Activated B cell treated with CpG ODN at 0.5 μM for 24 hours (primary cell): ENCODE measurements around the gene RBL1. TPM values are rescaled to one million over a fixed set of nuclear protein-coding genes. Genes with fewer than 3 reads are reported as not detected.
"Not testable (repeated sequence)": the region's sequence is repeated elsewhere in the genome, so short reads cannot be mapped to it uniquely, and the experiment has no call there.

ENCODE experiments used
- ATAC-seq: fragments of 200-7000 bp; cut with Tn5 transposase; one replicate; pipeline ENCODE4 v1.10.0; 2021; ENCODE audit warnings: low read depth, mild to moderate bottlenecking, moderate library complexity
- CTCF ChIA-PET: fragments of 350-600 bp; sonication (Branson Sonifier 250); formaldehyde crosslinking; loops from one replicate; lab custom pipeline; 2021; ENCODE audit warnings: antibody characterized with exemption; lab: Charles Lee
- POLR2A ChIA-PET: fragments of 350-600 bp; sonication (Branson Sonifier 250); formaldehyde crosslinking; loops from one replicate; lab custom pipeline; 2021; ENCODE audit warnings: antibody characterized with exemption; lab: Charles Lee
- DNase-seq: peaks from one replicate; pipeline ENCODE4 v3.0.0; 2022
- H3K27ac Mint-ChIP-seq: one replicate; pipeline ENCODE4 v1.8.0; 2020; ENCODE audit warnings: mixed read lengths
- H3K27me3 Mint-ChIP-seq: one replicate; pipeline ENCODE4 v1.8.0; 2021; ENCODE audit warnings: mixed read lengths
- H3K36me3 Mint-ChIP-seq: one replicate; pipeline ENCODE4 v1.8.0; 2021; ENCODE audit warnings: low read depth, mixed read lengths
- H3K4me1 Mint-ChIP-seq: one replicate; pipeline ENCODE4 v1.8.0; 2021; ENCODE audit warnings: mixed read lengths
- H3K4me3 Mint-ChIP-seq: one replicate; pipeline ENCODE4 v1.8.0; 2020; ENCODE audit warnings: mild to moderate bottlenecking, mixed read lengths
- H3K9me3 Mint-ChIP-seq: one replicate; pipeline ENCODE4 v1.8.0; 2020; ENCODE audit warnings: mixed read lengths
- CTCF ChIP-seq: fragments of 200-600 bp; IDR thresholded peaks from one replicate; pipeline ENCODE4 v1.8.0; 2022; ENCODE audit warnings: antibody characterized with exemption, mild to moderate bottlenecking
- intact Hi-C: fragments of 100-400 bp; cut with micrococcal nuclease; formaldehyde crosslinking; loops from one replicate; pipeline ENCODE4 v1.15.1; 2024
- total RNA-seq: library from RNA; stranded (reverse); gene quantifications from 2 replicates; pipeline ENCODE4 v1.2.3, GENCODE V29; 2022

Gene RBL1
- total RNA-seq, 1 donor from 2014 or later, result 20.4 TPM

GRCh38 chr20:37055276-37055675 lies 40.5 kb downstream of the RBL1 start:
- Mint-ChIP-seq H3K4me3 (no peak overlapping the region), H3K4me1 (no peaks in the 10 kb centered on the region), H3K27me3 (no peaks in the 10 kb centered on the region), H3K9me3 (no peaks in the 10 kb centered on the region), H3K27ac (no peak overlapping the region), H3K36me3 (peaks cover 77% of the 10 kb centered on the region)
- ChIA-PET CTCF (no interaction called here), POLR2A (interaction anchor here (0.6 kb wide), 1 partner anchor 409 kb away, joined by 7 read pairs; no protein-coding TSS in a partner anchor)
- ATAC-seq, result no peak
- TF ChIP-seq CTCF, result no peak
- intact Hi-C loops, result no loop called here
- no peak for DNase-seq

GRCh38 chr20:37053230-37053950 lies 42.4 kb downstream of the RBL1 start:
- ChIA-PET CTCF (no interaction called here), POLR2A (interaction anchor here (1.4 kb wide), 1 partner anchor 10 kb away, joined by 6 read pairs; no protein-coding TSS in a partner anchor)
- Mint-ChIP-seq H3K4me1 (no peaks in the 10 kb centered on the region), H3K9me3 (no peaks in the 10 kb centered on the region), H3K27me3 (no peaks in the 10 kb centered on the region), H3K4me3 (no peak overlapping the region), H3K36me3 (peaks cover 74% of the 10 kb centered on the region), H3K27ac (no peak overlapping the region)
- ATAC-seq, result no peak
- no peak for DNase-seq
- intact Hi-C loops, result no loop called here
- TF ChIP-seq CTCF, result no peak

GRCh38 chr20:37042986-37043972 lies 52.5 kb downstream of the RBL1 start:
- ATAC-seq, result peak; percentile 61
- ChIA-PET CTCF (interaction anchor here (1.3 kb wide), 1 partner anchor 38 kb away, joined by 5 read pairs; no protein-coding TSS in a partner anchor), POLR2A (interaction anchor here (0.6 to 2.6 kb wide), 17 partner anchors 9 to 1090 kb away, joined by 3 to 43 read pairs (median 5); partner anchors contain the start of genes MROH8, RBL1, RPN2 and SCAND1)
- Mint-ChIP-seq H3K4me3 (peak overlapping the region; percentile 80), H3K27me3 (no peaks in the 10 kb centered on the region), H3K27ac (peak overlapping the region; percentile 97), H3K36me3 (peaks cover 59% of the 10 kb centered on the region), H3K4me1 (peaks cover 30% of the 10 kb centered on the region), H3K9me3 (no peaks in the 10 kb centered on the region)
- intact Hi-C loops, result loop anchor here (1.0 to 5.0 kb wide), 2 partner anchors 34 to 38 kb away; no protein-coding TSS in a partner anchor
- TF ChIP-seq CTCF, result no peak
- DNase-seq, result peak; percentile 15

GRCh38 chr20:37039366-37039765 lies 56.4 kb downstream of the RBL1 start:
- H3K9me3 Mint-ChIP-seq, H3K27me3 Mint-ChIP-seq, DNase-seq, H3K4me3 Mint-ChIP-seq, H3K27ac Mint-ChIP-seq, intact Hi-C loops, ATAC-seq, CTCF ChIA-PET: not testable (repeated sequence)
- POLR2A ChIA-PET, result interaction anchor here (0.6 kb wide), 1 partner anchor 13 kb away, joined by 4 read pairs; no protein-coding TSS in a partner anchor
- peaks cover 50% of the 10 kb centered on the region for H3K36me3 Mint-ChIP-seq
- H3K4me1 Mint-ChIP-seq, result peaks cover 26% of the 10 kb centered on the region

GRCh38 chr20:37032077-37032476 lies 63.7 kb downstream of the RBL1 start:
- ChIA-PET POLR2A (no interaction called here), CTCF (no interaction called here)
- intact Hi-C loops, result no loop called here
- no peaks in the 10 kb centered on the region for H3K4me1 Mint-ChIP-seq
- no peak for TF ChIP-seq CTCF
- no peaks in the 10 kb centered on the region for H3K27me3 Mint-ChIP-seq
- ATAC-seq (no peak), DNase-seq (no peak)
- H3K4me3 Mint-ChIP-seq, result no peak overlapping the region
- peaks cover 46% of the 10 kb centered on the region for H3K36me3 Mint-ChIP-seq
- no peak overlapping the region for H3K27ac Mint-ChIP-seq
- H3K9me3 Mint-ChIP-seq, result peaks cover 2% of the 10 kb centered on the region
